Activated B cell treated with CpG ODN at 0.5 μM for 24 hours (primary cell): ENCODE measurements around the gene PAGE2. TPM values are rescaled to one million over a fixed set of nuclear protein-coding genes. Genes with fewer than 3 reads are reported as not detected.

Experiments used
- ATAC-seq: fragments of 200-7000 bp; cut with Tn5 transposase; one replicate; pipeline ENCODE4 v1.10.0; 2021; ENCODE audit warnings: low read depth, mild to moderate bottlenecking, moderate library complexity
- CTCF ChIA-PET: fragments of 350-600 bp; sonication (Branson Sonifier 250); formaldehyde crosslinking; loops from one replicate; lab custom pipeline; 2021; ENCODE audit warnings: antibody characterized with exemption; lab: Charles Lee
- POLR2A ChIA-PET: fragments of 350-600 bp; sonication (Branson Sonifier 250); formaldehyde crosslinking; loops from one replicate; lab custom pipeline; 2021; ENCODE audit warnings: antibody characterized with exemption; lab: Charles Lee
- DNase-seq: peaks from one replicate; pipeline ENCODE4 v3.0.0; 2022
- H3K27ac Mint-ChIP-seq: one replicate; pipeline ENCODE4 v1.8.0; 2020; ENCODE audit warnings: mixed read lengths
- H3K27me3 Mint-ChIP-seq: one replicate; pipeline ENCODE4 v1.8.0; 2021; ENCODE audit warnings: mixed read lengths
- H3K36me3 Mint-ChIP-seq: one replicate; pipeline ENCODE4 v1.8.0; 2021; ENCODE audit warnings: low read depth, mixed read lengths
- H3K4me1 Mint-ChIP-seq: one replicate; pipeline ENCODE4 v1.8.0; 2021; ENCODE audit warnings: mixed read lengths
- H3K4me3 Mint-ChIP-seq: one replicate; pipeline ENCODE4 v1.8.0; 2020; ENCODE audit warnings: mild to moderate bottlenecking, mixed read lengths
- H3K9me3 Mint-ChIP-seq: one replicate; pipeline ENCODE4 v1.8.0; 2020; ENCODE audit warnings: mixed read lengths
- CTCF ChIP-seq: fragments of 200-600 bp; IDR thresholded peaks from one replicate; pipeline ENCODE4 v1.8.0; 2022; ENCODE audit warnings: antibody characterized with exemption, mild to moderate bottlenecking
- intact Hi-C: fragments of 100-400 bp; cut with micrococcal nuclease; formaldehyde crosslinking; loops from one replicate; pipeline ENCODE4 v1.15.1; 2024
- total RNA-seq: library from RNA; stranded (reverse); gene quantifications from 2 replicates; pipeline ENCODE4 v1.2.3, GENCODE V29; 2022

PAGE2 gene
- total RNA-seq, 1 donor from 2014 or later: not detected

- H3K4me3 Mint-ChIP-seq: no peak overlapping the region
- CTCF ChIA-PET: no interaction called here
- H3K4me1 Mint-ChIP-seq: no peaks in the 10 kb centered on the region
- intact Hi-C loops: no loop called here
- no peaks in the 10 kb centered on the region for H3K27me3 Mint-ChIP-seq
- no peak for TF ChIP-seq CTCF
- no peak overlapping the region for H3K27ac Mint-ChIP-seq
- POLR2A ChIA-PET: no interaction called here
- ATAC-seq (no peak), DNase-seq (no peak)
- H3K36me3 Mint-ChIP-seq: no peaks in the 10 kb centered on the region
- H3K9me3 Mint-ChIP-seq: no peaks in the 10 kb centered on the region
Observed at GRCh38 chrX:55099162-55099561, 10.3 kb downstream of the PAGE2 start.

- ChIA-PET CTCF (no interaction called here), POLR2A (no interaction called here)
- TF ChIP-seq CTCF: no peak
- Mint-ChIP-seq H3K4me1 (no peaks in the 10 kb centered on the region), H3K9me3 (peaks cover 2% of the 10 kb centered on the region), H3K27ac (no peak overlapping the region), H3K4me3 (no peak overlapping the region), H3K27me3 (no peaks in the 10 kb centered on the region), H3K36me3 (no peaks in the 10 kb centered on the region)
- no peak for ATAC-seq
- intact Hi-C loops: no loop called here
- no peak for DNase-seq
Observed at GRCh38 chrX:55102754-55103153, 13.9 kb downstream of the PAGE2 start.

GRCh38 chrX:55107262-55107661, 18.4 kb downstream of the PAGE2 start:
- Mint-ChIP-seq H3K9me3 (peaks cover 2% of the 10 kb centered on the region), H3K27ac (no peak overlapping the region), H3K4me1 (no peaks in the 10 kb centered on the region), H3K4me3 (no peak overlapping the region), H3K36me3 (no peaks in the 10 kb centered on the region), H3K27me3 (no peaks in the 10 kb centered on the region)
- intact Hi-C loops: no loop called here
- ATAC-seq (no peak), DNase-seq (no peak)
- ChIA-PET POLR2A (no interaction called here), CTCF (no interaction called here)
- no peak for TF ChIP-seq CTCF

GRCh38 chrX:55107911-55108310, 19.1 kb downstream of the PAGE2 start:
- Mint-ChIP-seq H3K36me3 (no peaks in the 10 kb centered on the region), H3K9me3 (peaks cover 2% of the 10 kb centered on the region), H3K27ac (no peak overlapping the region), H3K4me1 (no peaks in the 10 kb centered on the region), H3K27me3 (no peaks in the 10 kb centered on the region), H3K4me3 (no peak overlapping the region)
- ChIA-PET POLR2A (no interaction called here), CTCF (no interaction called here)
- intact Hi-C loops: no loop called here
- no peak for DNase-seq
- no peak for ATAC-seq
- TF ChIP-seq CTCF: no peak

- ATAC-seq (no peak), DNase-seq (no peak)
- intact Hi-C loops: no loop called here
- Mint-ChIP-seq H3K4me3 (no peak overlapping the region), H3K27me3 (no peaks in the 10 kb centered on the region), H3K27ac (no peak overlapping the region), H3K4me1 (no peaks in the 10 kb centered on the region), H3K9me3 (peaks cover 2% of the 10 kb centered on the region), H3K36me3 (no peaks in the 10 kb centered on the region)
- POLR2A ChIA-PET: no interaction called here
- CTCF ChIA-PET: no interaction called here
- TF ChIP-seq CTCF: no peak
Observed at GRCh38 chrX:55109306-55109705, 20.5 kb downstream of the PAGE2 start.
